ENCODE data around the gene HDAC9.
"Not testable (repeated sequence)": the region's sequence is repeated elsewhere in the genome, so short reads cannot be mapped to it uniquely, and the experiment has no call there.

Gene HDAC9

DNA sequence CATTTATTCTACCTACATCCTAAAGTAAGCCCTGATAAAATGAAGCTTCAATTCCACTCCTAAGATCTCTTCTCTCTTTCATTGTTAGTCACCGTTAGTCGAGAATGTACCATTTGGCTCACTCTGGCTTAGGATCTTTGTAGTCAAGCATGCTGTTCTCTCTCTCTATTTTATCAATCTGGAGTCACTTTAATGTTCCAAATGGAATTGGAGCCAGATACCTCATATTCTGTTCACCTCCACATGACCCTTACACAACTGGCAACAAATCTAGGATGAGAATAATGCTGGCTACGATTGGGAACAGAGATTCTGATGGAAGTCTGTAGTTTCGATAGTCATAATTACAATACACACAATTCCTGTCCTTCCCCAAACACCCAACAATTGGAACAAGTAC, 408.1 kb downstream of the HDAC9 start:
- no peak for DNase-seq

DNA sequence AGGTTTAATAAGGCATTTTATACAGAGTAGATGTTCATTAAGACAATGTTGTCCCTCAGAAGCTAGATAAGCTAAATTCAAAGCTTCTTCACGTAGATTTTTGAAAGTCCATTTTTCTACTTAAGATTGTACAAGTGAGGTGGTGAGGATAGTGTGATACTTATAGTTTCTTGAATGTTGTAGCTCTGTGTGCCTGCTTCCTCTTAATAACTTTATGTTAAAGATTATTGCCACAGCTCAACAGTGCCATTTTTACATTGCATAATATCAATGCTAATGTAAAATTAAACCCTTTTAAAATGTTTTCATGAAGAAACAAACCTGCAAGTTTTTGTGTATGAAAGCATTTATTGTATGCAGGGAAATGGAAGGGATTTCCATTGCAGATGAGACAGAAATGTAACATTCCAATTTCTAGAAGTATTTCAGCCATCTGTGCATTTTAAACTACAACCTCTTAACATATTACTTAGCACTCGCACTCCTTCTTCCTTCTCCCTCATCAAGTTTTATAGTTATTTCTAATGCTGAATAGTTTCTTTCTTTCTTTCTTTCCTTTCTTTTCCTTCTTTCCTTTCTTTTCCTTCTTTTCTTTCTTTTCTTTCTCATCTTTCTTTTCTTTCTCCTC, 409.9 kb downstream of the HDAC9 start:
- DNase-seq: no peak

GRCh38 chr7:18906901-18907300, 411.4 kb downstream of the HDAC9 start:
- no peak for DNase-seq

- no peak for DNase-seq
Measured at GRCh38 chr7:18913106-18913505, 417.6 kb downstream of the HDAC9 start.

DNA sequence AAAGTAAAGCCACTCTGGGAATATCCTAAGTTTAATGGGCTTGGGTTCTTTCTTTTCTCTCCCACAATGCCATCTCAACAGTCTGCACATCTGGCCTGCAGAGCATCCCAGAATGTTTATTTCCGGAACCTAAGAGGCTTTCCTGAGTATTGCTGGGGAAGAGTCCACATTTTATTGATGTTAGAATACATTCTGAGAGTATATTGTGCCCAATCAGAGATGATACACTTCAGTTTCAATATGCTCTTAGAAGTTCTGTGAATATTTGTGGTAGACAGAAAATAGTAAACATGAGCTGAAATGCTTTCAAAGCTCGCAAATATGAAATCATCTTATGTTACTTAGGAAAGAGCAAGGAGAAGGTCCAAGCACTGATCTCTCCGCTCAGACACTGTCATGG, 421.3 kb downstream of the HDAC9 start:
- no peak for DNase-seq

- no peak for DNase-seq
Measured at GRCh38 chr7:18927134-18927533, 431.6 kb downstream of the HDAC9 start.

DNA sequence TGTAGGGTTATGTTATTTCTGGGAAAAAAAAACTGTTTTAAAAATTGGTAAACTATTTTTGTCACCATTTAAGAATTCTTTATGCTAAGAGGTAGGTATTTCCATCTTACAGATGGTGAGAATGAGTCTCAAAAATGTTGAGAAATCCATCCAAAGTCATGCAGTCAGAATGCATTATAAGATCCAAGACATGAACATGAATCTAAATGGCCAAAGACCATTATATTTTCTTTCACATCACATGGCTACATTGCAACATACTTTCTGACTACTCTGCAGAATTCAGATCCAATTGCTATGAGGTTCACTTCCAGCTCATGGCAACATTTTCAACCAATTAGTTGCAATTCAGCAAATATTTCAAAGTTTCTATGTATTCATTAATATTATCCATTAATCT, 440.7 kb downstream of the HDAC9 start:
- DNase-seq: no peak

GRCh38 chr7:18939771-18940592, 444.4 kb downstream of the HDAC9 start:
- no peak for DNase-seq

DNA sequence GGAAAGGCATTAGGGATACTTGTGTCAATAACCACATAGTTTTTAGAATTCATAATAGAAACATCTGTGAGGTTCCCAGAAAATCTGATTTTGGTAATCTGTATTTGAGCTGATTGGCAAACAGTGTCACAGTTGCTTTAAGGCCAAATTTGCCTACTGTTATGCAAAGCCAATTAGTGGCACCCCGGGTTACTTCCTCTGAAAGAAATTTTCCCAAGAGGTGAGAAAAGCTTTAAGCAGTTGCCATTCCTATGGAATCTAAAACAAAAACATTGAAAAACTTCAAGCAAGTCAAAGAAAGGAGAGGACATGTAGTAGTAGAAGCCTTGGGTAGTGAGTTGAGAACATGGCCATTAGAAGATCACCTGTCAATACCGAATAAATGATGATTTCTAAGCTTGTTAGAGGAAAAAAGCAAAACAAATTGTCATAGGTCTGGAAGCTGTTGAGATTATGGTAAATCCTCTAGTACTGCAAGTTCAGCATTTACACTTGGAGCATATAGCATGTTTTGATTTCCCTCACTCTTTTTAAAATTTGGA, 445.1 kb downstream of the HDAC9 start:
- DNase-seq: no peak

DNA sequence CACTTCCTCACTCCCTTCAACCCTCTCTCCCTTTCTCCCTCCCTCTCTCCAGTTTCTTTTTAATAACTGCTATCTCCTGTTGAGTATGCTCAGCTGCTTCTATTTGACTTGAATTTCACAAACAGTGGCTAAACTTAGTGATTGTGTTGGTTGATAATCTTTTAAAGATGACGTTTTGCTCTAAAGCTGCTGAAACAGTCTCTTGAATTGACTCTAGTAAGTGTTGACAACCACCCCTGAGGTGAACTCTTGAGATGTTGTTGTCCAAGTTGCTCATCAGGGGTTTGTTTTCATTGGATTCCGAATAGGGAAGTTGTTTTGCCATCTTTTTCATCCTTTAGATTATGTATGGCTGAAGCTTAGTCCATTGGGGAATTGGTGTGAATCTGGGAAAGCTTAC, 445.7 kb downstream of the HDAC9 start:
- no peak for DNase-seq

GRCh38 chr7:18948521-18948920, 453.0 kb downstream of the HDAC9 start:
- no peak for DNase-seq

- no peak for DNase-seq
Measured at GRCh38 chr7:18952846-18953245, 457.3 kb downstream of the HDAC9 start.

- no peak for DNase-seq
Measured at GRCh38 chr7:18958627-18959026, 463.1 kb downstream of the HDAC9 start.

DNA sequence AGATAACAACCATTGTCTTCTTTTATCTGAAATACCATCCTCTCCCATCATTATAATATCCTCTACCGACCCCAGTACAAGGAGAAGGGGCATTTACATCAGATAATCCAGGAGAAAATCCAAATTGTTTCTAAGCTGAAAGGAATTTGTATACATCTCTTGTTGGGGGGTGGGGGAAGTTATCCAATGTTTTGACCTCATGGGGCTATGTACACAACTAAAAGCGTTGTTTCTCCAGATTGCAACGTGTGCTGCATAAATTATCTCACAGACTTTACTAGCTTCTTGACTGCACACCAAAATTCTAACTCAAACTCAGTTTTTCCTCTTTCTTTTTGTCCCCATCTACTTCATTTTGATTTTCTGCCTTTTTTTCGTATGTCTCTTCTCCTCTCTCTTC, 465.2 kb downstream of the HDAC9 start:
- DNase-seq: no peak

DNA sequence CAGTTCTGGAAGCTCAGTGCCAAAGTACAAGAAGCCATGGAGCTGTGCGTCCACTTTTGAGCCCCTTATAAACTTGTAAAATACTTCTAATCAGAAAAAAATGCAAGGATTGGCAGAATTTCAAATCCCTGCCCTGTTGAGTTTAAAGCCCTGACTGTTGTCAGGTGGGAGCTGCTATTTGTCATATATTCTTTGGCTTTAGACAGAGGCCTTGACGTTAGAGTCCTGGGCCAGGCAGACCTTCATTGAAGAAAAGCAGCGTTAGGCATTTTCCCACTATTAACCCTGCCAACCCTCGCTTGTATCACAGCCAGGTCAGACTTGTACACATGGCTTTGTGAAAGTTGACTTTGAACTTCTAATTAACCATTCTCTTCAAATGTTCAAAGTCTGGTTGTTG, 466.5 kb downstream of the HDAC9 start:
- no peak for DNase-seq

DNA sequence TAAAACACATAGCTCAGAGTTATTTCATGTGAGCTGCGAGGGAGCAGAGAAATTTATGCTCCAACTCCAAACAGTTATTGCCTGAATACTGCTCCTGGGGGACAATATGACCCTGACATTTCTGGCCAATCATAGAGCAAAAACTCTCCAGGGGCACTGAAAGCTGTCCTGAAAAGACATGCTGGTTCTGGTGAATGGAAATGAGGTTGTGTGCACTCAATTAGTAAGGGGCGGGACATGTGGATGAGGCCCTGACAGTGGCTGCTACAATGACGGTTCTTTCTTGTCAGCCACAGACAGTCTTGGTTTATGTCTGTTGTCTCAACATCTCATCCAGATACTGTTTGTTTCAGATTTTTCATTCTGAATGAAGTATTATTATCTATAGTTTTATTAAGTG, 470.1 kb downstream of the HDAC9 start:
- no peak for DNase-seq

- not testable (repeated sequence) for DNase-seq
Measured at GRCh38 chr7:18967755-18968154, 472.2 kb downstream of the HDAC9 start.

DNA sequence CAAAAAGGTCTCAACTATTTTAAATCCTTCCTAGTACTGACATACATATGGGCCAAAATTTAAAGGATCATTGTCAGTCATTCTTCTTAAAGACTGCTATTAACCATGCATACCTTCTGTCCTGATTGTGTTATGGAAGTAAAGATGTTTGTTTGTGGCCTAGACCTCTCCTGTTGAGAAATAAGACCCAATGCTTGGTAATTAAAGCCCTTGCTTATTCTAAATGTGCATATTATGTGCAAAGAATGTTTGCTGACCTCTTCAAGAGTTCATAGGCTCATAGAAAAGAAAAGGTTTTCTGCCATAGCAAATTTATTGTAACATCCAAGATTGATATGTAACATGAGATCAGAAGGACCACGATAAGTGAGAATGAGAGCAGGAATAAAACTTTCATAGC, 476.3 kb downstream of the HDAC9 start:
- DNase-seq: no peak

DNA sequence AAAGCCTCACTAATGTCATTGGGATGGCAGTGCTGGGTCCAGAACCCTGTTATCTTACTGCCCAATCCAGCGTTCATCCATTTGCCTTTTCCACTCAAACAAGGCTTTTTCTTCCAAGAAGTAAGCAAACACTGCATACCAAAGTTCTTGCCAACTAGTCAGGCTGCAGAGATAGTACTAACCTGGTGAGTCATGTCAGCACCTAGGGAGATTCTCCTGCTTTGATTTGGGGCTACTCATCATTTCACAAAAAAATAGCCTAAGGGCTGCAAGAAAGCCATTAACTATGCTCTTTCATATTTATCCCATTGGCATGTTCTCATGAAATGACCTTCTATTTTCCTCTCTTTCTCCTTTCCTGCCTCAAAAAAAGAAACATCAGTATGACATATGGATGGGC, 479.3 kb downstream of the HDAC9 start:
- DNase-seq: no peak

- DNase-seq: no peak
Measured at GRCh38 chr7:18975276-18975675, 479.7 kb downstream of the HDAC9 start.

- DNase-seq: no peak
Measured at GRCh38 chr7:18975689-18976280, 480.2 kb downstream of the HDAC9 start.

GRCh38 chr7:18976715-18977471, 481.3 kb downstream of the HDAC9 start:
- DNase-seq: no peak

- DNase-seq: no peak
Measured at GRCh38 chr7:18978108-18978495, 482.6 kb downstream of the HDAC9 start.
